K562 (cell line): ENCODE data around the gene GGT6. TPM values are rescaled to one million over a fixed set of nuclear protein-coding genes. Genes with fewer than 3 reads are reported as not detected.

ENCODE experiments used
- ATAC-seq: fragments of 200-7000 bp; cut with Tn5 transposase; 3 replicates; pipeline ENCODE4 v1.9.1; 2020; ENCODE audit warnings: moderate library complexity
- BruUV-seq: library from RNA; stranded (reverse); fragments of 400-500 nt; replicated peaks from 2 replicates; lab custom pipeline; 2021; lab: Mats Ljungman, UMichigan
- CTCF ChIA-PET: fragments of 300-600 bp; formaldehyde crosslinking; extraction: SDS; loops from one replicate; lab custom pipeline; 2021; ENCODE audit warnings: low intra/inter-chr PET ratio; lab: Yijun Ruan, JAX
- POLR2A ChIA-PET: fragments of 300-600, 350-650 bp; sonication (Branson Sonifier 250); formaldehyde crosslinking; extraction: SDS; loops from one replicate; lab custom pipeline; 2021; ENCODE audit warnings: antibody characterized with exemption, inconsistent platforms; lab: Yijun Ruan, JAX
- DNase-seq, 4 experiments: peaks; one replicate each; pipeline versions ENCODE4 v3.0.0 to v3.0.0-alpha.2; 2011 to 2018; ENCODE audit warnings: low spot score in 3 of 4, mixed read lengths in 3 of 4; ENCODE audit errors: extremely low read depth in 1 of 4
- FAIRE-seq: peaks from 2 replicates; lab custom pipeline; 2011; peaks lifted over from hg19 to GRCh38; lab: Jason Lieb, UNC
- H2AFZ ChIP-seq: 2 replicates; pipeline ENCODE4 v1.6.0; 2011; ENCODE audit warnings: low read depth, low read length, control low read depth, inconsistent platforms
- H3K27ac ChIP-seq: fragments of 200-600 bp; 3 replicates; pipeline ENCODE4 v1.8.0; 2011; ENCODE audit warnings: low read depth, mild to moderate bottlenecking, control low read depth, inconsistent platforms, low read length, moderate library complexity, mixed read lengths; ENCODE audit errors: extremely low read depth
- H3K27me3 ChIP-seq, 2 experiments: fragments of 300-600 bp in 1 of 2; 2 replicates in 1 of 2; 3 replicates in 1 of 2; pipeline versions ENCODE4 v1.6.0 to v1.8.0; 2011; ENCODE audit warnings: inconsistent platforms in 2 of 2, low read length in 2 of 2, mild to moderate bottlenecking in 1 of 2, mixed read lengths in 1 of 2, moderate library complexity in 1 of 2; ENCODE audit not compliant: control insufficient read depth in 2 of 2, insufficient read depth in 2 of 2
- H3K36me3 ChIP-seq: fragments of 300-600 bp; 3 replicates; pipeline ENCODE4 v1.8.0; 2011; ENCODE audit warnings: mild to moderate bottlenecking, low read length, inconsistent platforms; ENCODE audit not compliant: control insufficient read depth, insufficient read depth
- H3K4me1 ChIP-seq, 2 experiments: fragments of 200-600 bp in 1 of 2; replicated peaks in 1 of 2; 2 replicates in 1 of 2; 3 replicates in 1 of 2; pipeline versions ENCODE4 v1.5.1 to v1.8.0; 2011; ENCODE audit warnings: inconsistent platforms in 2 of 2, low read length in 2 of 2, mild to moderate bottlenecking in 1 of 2, mixed read lengths in 1 of 2, moderate library complexity in 1 of 2; ENCODE audit not compliant: control insufficient read depth in 2 of 2, insufficient read depth in 2 of 2
- H3K4me2 ChIP-seq: 2 replicates; pipeline ENCODE4 v1.6.1; 2011; ENCODE audit warnings: low read length, control low read depth, inconsistent platforms, mixed read lengths; ENCODE audit not compliant: insufficient read depth
- H3K4me3 ChIP-seq: fragments of 200-600 bp; sonication (generic), shearing (Covaris generic); 2 replicates; pipeline ENCODE4 v1.5.1; 2016; ENCODE audit warnings: control low read depth, inconsistent platforms
- H3K79me2 ChIP-seq: fragments of 200-600 bp; 3 replicates; pipeline ENCODE4 v1.8.0; 2011; ENCODE audit warnings: low read length, inconsistent platforms; ENCODE audit not compliant: control insufficient read depth, insufficient read depth
- H3K9ac ChIP-seq, 2 experiments: 2 replicates each; pipeline versions ENCODE4 v1.6.0 to v1.6.1; 2011; ENCODE audit warnings: low read depth in 2 of 2, low read length in 2 of 2, control low read depth in 1 of 2, inconsistent platforms in 1 of 2, mild to moderate bottlenecking in 1 of 2, mixed read lengths in 1 of 2; ENCODE audit not compliant: insufficient read depth in 1 of 2
- H3K9me1 ChIP-seq: one replicate; pipeline ENCODE4 v1.6.0; 2011; ENCODE audit warnings: inconsistent platforms, mild to moderate bottlenecking, low read length, moderate library complexity; ENCODE audit not compliant: control insufficient read depth, insufficient read depth
- H3K9me3 ChIP-seq: replicated peaks from 2 replicates; pipeline ENCODE4 v1.5.1; 2011; ENCODE audit warnings: low read depth, low read length, inconsistent platforms; ENCODE audit not compliant: control insufficient read depth, insufficient read depth
- H4K20me1 ChIP-seq: replicated peaks from 2 replicates; pipeline ENCODE4 v1.6.1; 2011; ENCODE audit warnings: low read length, inconsistent platforms, mixed read lengths; ENCODE audit not compliant: control insufficient read depth, insufficient read depth
- ARID3B ChIP-seq: fragments of 250-450 bp; sonication (Bioruptor Pico); IDR thresholded peaks from 2 replicates; pipeline ENCODE4 v1.4.0; 2020; ENCODE audit warnings: borderline replicate concordance
- BHLHE40 ChIP-seq: IDR thresholded peaks from 2 replicates; pipeline ENCODE4 v1.6.1; 2011; ENCODE audit warnings: low read length, improper control_type of control experiment
- CHCHD3 ChIP-seq: fragments of 250-450 bp; sonication (Bioruptor Pico); IDR thresholded peaks from 2 replicates; pipeline ENCODE4 v2.1.2; 2022; ENCODE audit warnings: mild to moderate bottlenecking
- CTCFL ChIP-seq: IDR thresholded peaks from 2 replicates; pipeline ENCODE4 v1.6.1; 2011; ENCODE audit warnings: borderline replicate concordance, low read depth, mild to moderate bottlenecking, moderate library complexity, low read length; ENCODE audit not compliant: insufficient read depth, poor library complexity, severe bottlenecking
- GABPB2 ChIP-seq: fragments of 250-450 bp; sonication (Bioruptor Pico); conservative IDR thresholded peaks from 2 replicates; pipeline ENCODE4 v1.5.1; 2021; ENCODE audit warnings: mild to moderate bottlenecking
- IRF9 ChIP-seq: fragments of 450-650 bp; IDR thresholded peaks from 2 replicates; pipeline ENCODE4 v1.6.1; 2016; ENCODE audit warnings: missing biosample characterization, missing genetic modification characterization
- MAX ChIP-seq: sonication (generic); formaldehyde crosslinking; IDR thresholded peaks from 2 replicates; pipeline ENCODE4 v1.9.0; 2022; ENCODE audit warnings: mild to moderate bottlenecking, missing genetic modification reagents
- MLLT1 ChIP-seq, 2 experiments: fragments of 450-650 bp; IDR thresholded peaks; 2 replicates each; pipeline ENCODE4 v1.6.1; 2016
- RAD51 ChIP-seq: fragments of 450-650 bp; IDR thresholded peaks from 2 replicates; pipeline ENCODE4 v1.7.1; 2016; ENCODE audit warnings: low read depth, mild to moderate bottlenecking, borderline replicate concordance
- SMC3 ChIP-seq: conservative IDR thresholded peaks from 2 replicates; pipeline ENCODE4 v1.6.1; 2011; ENCODE audit warnings: low read depth, low read length, improper control_type of control experiment; ENCODE audit not compliant: insufficient read depth
- ZBTB7A ChIP-seq: IDR thresholded peaks from 2 replicates; pipeline ENCODE4 v1.6.1; 2011; ENCODE audit warnings: low read depth, mild to moderate bottlenecking, low read length, moderate library complexity, borderline replicate concordance; ENCODE audit not compliant: control insufficient read depth
- WGBS: fragments of 100-300 bp; shearing (Covaris generic); methylation state at CpG from one replicate; pipeline ENCODE4 v1.1.6; 2016; ENCODE audit warnings: low coverage, mixed read lengths; ENCODE audit not compliant: insufficient coverage; ENCODE audit errors: missing lambda C conversion rate; 5-methylcytosine and 5-hydroxymethylcytosine counted together
- in situ Hi-C: fragments of 300-500 bp; cut with MboI; formaldehyde crosslinking; loops from 4 replicates; pipeline ENCODE4 v1.15.0; 2018; ENCODE audit warnings: inconsistent platforms, mixed read lengths
- intact Hi-C: fragments of 100-400 bp; cut with micrococcal nuclease; formaldehyde crosslinking; loops from 2 replicates; pipeline ENCODE4 v1.14.2; 2022
- polyA plus RNA-seq, 8 experiments: library from polyadenylated mRNA; depleted of rRNA in 4 of 8; stranded (reverse) in 5 of 8; unstranded in 3 of 8; fragments of >200 nt; fragmentation: Nextera tagmentation in 2 of 8; fragmentation: Illumina TruSeq in 1 of 8; extraction: Ambion mirVana in 2 of 8; extraction: Trizol in 1 of 8; gene quantifications; 2 replicates each; pipeline versions ENCODE4 v1.2.1 to v1.2.3, GENCODE V29; 2011 to 2014; ENCODE audit warnings: inconsistent platforms in 1 of 8, missing spikeins in 1 of 8
- total RNA-seq, 7 experiments: library from RNA; depleted of rRNA in 6 of 7; stranded (reverse); fragments of >200 nt in 6 of 7; fragmentation: Illumina TruSeq in 2 of 7; extraction: Trizol in 2 of 7; gene quantifications; 2 replicates each; pipeline versions ENCODE4 v1.2.1 to v1.2.3, GENCODE V29; 2011 to 2021; ENCODE audit warnings: low replicate concordance in 1 of 7

GGT6 gene
- total and polyA plus RNA-seq, 9 of the 15 experiments (the other 6 are each of a cell fraction or from before 2014, with no cell fraction given) = 0.09 TPM; not detected in 8

GRCh38 chr17:4562015-4562969 is 1.9 kb upstream of the GGT6 start (continued):
- TF ChIP-seq IRF9 (tag) (no peak), GABPB2 (no peak), SMC3 (no peak), CHCHD3 (CRISPR knock-in tag) (no peak)

- no peaks in the 10 kb centered on the region for H3K9me1 ChIP-seq
- POLR2A ChIA-PET = no interaction called here
- no peak overlapping the region for H3K4me3 ChIP-seq
- no peak overlapping the region for H2AFZ ChIP-seq
- no peak for FAIRE-seq
- in situ Hi-C loops = no loop called here
- CTCF ChIA-PET = no interaction called here
- H3K79me2 ChIP-seq = no peaks in the 10 kb centered on the region
- WGBS = 12% methylated on average over 10 of the region's 11 CpGs
- intact Hi-C loops = loop anchor here (10.0 kb wide), 1 partner anchor 144 kb away; the partner anchor contains the start of gene PELP1
- no peak overlapping the region for H3K27ac ChIP-seq
- H3K36me3 ChIP-seq = no peaks in the 10 kb centered on the region
- ATAC-seq = peak; percentile 56
- no peaks in the 10 kb centered on the region for H3K9me3 ChIP-seq
- no peaks in the 10 kb centered on the region for H4K20me1 ChIP-seq
- BruUV-seq = no TSS peak
- peak in 3 of 4 experiments; percentile 27 to 33 (median 31) for DNase-seq
- H3K9ac ChIP-seq = no peak overlapping the region
- H3K27me3 ChIP-seq = no peaks in the 10 kb centered on the region
- H3K4me2 ChIP-seq = no peak overlapping the region
- peaks cover 2 to 9% of the 10 kb centered on the region in 2 experiments; a peak in 3 of 5 replicates for H3K4me1 ChIP-seq
- TF ChIP-seq BHLHE40 (peak; percentile 37), RAD51 (peak; percentile 53; the same call in 1 of the 2 replicates), ARID3B (CRISPR knock-in tag) (no peak), ZBTB7A (peak; percentile 21; the same call in 1 of the 2 replicates), MLLT1 (IDR thresholded peaks at IDR 0.05) (no peak), SMC3 (0 out of 2 replicates have a peak, but pooled peaks have one; percentile 1), CTCFL (peak; percentile 16), MAX (CRISPR knock-in tag) (0 out of 2 replicates have a peak, but pooled peaks have one; percentile 12)
These were observed 470 bp upstream of the GGT6 start for GRCh38 chr17:4560837-4561256.
